ENCODE data around the gene PDZD8.

PDZD8 gene

GRCh38 chr10:117398029-117398428, 22.8 kb upstream of the PDZD8 start:
- H3K27ac ChIP-seq, result no peak overlapping the region

DNA sequence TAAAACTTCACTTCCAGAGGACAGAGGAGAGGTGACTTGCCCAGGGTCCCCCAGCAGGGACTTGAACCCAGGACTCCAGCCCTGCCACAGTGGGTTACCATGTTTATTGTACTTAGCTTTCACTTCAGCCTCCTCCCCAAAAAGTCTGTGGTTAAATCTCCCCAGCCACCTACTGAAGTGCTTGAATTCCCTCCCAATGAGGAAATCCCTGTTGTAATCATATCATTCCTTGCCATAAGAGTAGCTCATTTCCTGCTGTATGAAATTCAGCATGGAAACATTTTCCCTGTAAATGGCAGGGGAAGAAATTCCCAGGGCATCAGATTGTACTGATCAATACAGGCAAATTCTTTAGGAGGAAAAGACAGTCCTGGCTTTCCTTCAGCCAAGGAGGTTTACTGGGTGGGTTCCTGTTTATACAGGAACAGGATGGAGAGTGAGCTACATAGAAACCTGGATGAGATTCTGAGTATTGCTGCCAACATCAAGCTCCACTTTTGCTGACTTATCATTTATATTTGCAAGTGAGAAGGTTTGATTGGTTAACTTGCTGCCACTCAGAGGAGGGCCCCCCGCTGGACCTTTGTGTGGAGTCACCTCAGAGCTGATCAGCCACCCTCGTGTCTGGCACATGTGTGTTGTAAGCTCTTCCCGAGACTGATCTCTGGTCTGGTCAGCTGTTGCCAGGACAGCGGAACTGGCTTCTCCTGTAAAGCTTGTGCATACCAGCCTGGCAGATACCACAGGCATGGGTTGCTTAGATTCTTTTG, 16.4 kb upstream of the PDZD8 start:
- Histone ChIP-seq H3K4me3 (no peak overlapping the region), H3K27ac (no peak overlapping the region)

More at GRCh38 chr10:117398029-117398428, 22.8 kb upstream of the PDZD8 start:
- no peak overlapping the region for H3K4me3 ChIP-seq

DNA sequence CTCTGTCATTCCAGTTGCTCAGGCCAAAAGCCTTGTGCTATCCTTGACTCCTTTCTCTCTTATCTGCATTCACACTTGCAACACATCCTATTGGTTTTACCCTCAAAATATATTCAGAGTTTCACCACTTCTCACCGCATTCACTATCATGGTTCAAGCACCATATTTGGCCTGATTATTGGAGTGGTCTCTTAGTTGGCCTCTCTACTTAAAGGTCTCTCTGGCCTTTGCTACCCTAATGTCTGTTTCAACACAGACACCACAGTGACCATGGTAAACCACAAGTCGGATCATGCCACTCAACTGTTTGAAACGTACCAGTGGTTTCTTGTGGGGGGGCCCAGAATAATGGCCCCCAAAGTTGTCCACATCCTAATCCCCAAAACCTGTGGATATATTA, 15.2 kb upstream of the PDZD8 start:
- H3K27ac ChIP-seq, result no peak overlapping the region
- H3K4me3 ChIP-seq, result no peak overlapping the region

DNA sequence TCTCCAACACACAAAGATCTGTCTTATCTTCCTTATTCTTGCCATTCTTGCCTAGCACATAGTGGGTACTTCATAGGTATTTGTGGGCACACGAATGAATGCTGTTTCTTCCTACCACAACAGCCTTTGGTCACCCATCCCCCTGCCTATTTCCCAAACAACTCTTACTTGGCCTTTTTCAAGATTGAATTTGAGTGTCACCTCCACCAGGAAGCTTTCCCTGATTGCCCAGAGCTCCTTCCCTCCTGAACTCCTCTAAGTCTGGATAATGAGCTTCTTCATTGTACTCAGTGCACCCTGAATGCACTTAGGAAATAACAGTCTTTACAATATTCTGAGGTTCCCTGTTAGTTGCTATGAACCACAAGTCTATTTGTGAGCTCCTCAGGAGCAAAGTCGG, 11.6 kb upstream of the PDZD8 start:
- no peak overlapping the region for H3K27ac ChIP-seq
- H3K4me3 ChIP-seq, result no peak overlapping the region

GRCh38 chr10:117382861-117383260, 7.6 kb upstream of the PDZD8 start:
- H3K4me3 ChIP-seq, result no peak overlapping the region
- no peak overlapping the region for H3K27ac ChIP-seq

- Histone ChIP-seq H3K4me3 (peak overlapping the region; percentile 53 to 98 (median 89)), H3K27ac (peak overlapping the region; percentile 83 to 97 (median 92))
Observed at GRCh38 chr10:117374506-117375359, 507 bp downstream of the PDZD8 start.

DNA sequence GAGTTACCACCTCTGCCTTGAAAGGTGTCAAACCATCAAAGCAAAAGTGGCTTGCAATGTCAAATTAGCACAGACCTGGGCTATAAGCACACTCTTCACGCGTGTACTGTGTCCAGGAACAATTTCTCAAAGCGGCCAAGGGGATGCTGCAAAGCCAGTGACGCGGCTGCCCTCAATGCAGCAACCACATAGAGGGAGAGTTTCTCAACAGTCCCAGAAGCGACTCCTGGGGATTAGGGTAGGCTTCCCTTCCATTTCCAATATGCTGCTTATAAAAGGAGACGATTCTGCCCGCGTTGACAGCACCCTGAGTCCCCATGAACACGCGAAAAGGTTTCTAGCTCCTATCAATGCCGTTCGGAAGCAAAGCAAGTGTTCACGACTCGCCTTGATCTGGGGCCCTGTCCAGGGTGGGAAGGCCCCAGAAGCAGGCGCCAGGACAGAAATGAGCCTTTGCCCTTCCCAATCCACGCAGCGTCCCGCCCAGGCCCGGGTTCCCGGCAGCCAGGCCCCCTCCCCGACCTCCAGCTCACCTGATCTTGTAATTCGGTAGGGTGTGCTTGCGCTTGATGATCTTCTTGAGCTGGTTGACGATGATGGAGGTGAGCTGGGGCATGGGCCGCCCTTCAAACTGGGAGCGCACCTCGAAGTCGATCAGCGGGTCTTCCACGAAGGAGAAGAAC, 1.3 kb downstream of the PDZD8 start:
- peak overlapping the region; percentile 53 to 98 (median 89) for H3K4me3 ChIP-seq
- peak overlapping the region; percentile 16 to 97 (median 92) for H3K27ac ChIP-seq

DNA sequence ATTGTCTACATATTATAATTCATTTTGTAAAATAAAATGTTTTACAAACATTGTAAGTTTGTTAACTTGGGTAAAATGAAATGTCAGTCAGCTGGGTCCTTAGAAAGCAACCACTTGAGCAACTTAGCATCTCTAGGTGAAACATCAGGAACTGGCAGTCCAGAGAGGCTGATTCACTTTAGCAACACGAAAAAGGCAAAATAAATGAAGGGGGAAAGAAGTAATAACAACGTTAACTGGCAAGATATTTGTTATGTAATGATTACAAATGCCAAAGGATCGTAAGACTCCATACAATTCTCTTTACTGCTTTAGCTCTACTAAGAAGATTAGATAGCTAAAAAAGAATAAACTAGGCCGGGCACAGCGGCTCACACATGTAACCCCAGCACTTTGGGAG, 5.0 kb downstream of the PDZD8 start:
- Histone ChIP-seq H3K27ac (no peak overlapping the region), H3K4me3 (no peak overlapping the region)

DNA sequence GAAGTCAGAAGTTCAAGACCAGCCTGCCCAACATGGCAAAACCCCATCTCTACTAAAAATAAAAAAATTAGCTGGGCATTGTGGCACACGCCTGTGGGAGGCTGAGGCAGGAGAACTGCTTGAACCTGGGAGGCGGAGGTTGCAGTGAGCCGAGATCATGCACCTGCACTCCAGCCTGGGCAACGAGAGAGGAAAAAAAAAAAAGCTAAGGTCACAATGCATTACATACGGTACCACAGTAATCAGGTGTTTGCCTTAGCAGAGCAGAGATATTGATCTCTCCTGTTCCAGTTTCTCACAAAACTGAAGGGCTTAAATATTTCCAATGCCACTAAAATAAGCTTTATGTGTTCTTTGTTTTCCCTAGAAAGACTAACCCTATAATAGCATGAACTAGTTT, 7.5 kb downstream of the PDZD8 start:
- no peak overlapping the region for H3K4me3 ChIP-seq
- H3K27ac ChIP-seq, result no peak overlapping the region

GRCh38 chr10:117366741-117367140, 8.5 kb downstream of the PDZD8 start:
- Histone ChIP-seq H3K27ac (no peak overlapping the region), H3K4me3 (no peak overlapping the region)

DNA sequence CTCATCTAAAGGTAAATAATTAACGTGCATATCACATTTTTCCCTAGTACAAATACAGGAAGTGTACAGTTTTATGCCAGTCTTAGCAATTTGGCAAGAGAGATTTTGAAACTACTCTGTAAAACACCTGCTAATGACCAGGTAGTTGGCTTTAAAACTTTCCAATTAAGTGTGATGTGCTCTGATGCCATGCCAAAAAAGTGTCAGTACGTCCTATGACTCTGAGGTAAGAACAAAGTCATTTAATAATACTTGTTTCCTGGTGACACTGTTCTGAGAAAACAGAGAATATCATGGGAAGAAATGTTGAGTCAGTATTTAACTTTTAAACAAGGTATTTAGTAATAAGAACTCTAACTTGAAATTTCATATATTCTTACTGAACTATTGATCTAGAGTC, 9.6 kb downstream of the PDZD8 start:
- no peak overlapping the region for H3K27ac ChIP-seq
- no peak overlapping the region for H3K4me3 ChIP-seq

DNA sequence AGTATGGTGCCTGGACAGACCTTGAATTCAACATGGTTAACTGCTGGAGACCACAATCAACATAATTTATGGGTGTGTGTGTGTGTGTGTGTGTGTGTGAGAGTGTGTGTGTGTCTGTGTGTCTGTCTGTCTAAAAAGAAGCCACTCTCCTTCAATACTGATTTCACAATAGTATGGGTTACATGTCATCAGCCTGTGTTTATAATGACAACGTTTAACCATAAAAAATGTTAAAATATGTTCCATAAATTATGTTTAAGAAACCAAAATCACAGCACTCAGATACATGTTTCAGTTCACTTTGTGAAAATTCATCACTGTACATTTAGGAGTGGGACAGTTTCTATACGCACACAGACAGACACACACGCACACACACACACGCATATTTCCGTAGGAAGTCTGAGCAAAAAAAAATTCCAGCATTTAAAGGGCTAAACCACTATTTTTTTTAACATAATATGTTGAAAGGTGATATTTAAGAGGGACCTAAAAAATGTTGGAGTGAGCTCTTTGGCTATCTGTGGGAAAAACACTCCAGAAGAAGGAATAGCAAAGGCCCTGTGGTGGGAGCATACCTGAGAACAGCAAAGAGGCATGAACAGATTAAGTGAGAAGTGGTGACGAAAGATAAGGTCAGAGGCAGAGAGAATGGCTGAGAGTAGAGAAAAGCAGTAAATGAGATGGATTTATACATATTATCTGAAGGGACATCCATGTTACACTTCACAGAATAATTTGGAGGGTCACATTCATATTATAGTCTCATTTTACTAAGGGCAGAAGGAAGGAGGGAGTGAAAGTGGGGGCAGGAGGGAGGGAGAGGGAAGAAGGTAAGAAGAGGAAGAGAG, 10.9 kb downstream of the PDZD8 start:
- Histone ChIP-seq H3K27ac (no peak overlapping the region), H3K4me3 (no peak overlapping the region)

DNA sequence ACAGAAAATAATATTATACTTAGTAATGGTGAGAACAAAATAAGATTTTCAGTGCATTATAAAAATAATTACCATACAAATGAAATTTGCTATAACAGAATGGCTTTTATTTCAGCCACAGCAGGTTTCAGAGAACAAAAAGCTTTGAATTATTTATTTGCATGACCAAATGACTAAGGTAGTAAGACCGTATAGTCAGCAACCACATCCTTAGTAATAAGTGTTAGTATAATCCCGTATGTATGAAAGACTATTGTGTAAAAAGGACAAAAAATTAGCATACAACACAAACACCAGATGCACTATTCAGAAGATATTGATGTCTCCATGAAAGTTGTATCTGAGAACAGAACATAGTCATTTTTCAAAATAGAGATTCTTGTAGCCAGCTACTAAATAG, 12.2 kb downstream of the PDZD8 start:
- H3K27ac ChIP-seq, result no peak overlapping the region

DNA sequence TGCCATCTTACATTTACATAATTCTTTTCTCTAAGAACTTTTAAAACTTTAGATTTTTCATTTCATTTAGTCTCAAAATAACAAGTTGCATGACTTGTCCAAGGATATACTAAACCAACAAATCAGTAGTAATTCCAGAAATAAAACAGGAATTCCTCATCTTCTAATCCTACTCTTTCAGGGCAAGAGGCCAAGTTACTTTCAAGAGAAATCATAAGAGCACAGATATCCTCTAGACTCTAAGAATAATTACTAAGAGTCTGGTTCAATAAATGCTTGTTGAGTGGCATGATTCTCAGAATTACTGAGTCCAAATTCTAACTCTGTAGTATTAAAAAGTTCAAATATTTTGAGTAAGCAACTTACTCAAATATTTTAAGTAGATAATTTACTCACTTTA, 12.9 kb downstream of the PDZD8 start:
- Histone ChIP-seq H3K27ac (no peak overlapping the region), H3K4me3 (no peak overlapping the region)

More for the DNA sequence above, 12.2 kb downstream of the PDZD8 start:
- no peak overlapping the region for H3K4me3 ChIP-seq

DNA sequence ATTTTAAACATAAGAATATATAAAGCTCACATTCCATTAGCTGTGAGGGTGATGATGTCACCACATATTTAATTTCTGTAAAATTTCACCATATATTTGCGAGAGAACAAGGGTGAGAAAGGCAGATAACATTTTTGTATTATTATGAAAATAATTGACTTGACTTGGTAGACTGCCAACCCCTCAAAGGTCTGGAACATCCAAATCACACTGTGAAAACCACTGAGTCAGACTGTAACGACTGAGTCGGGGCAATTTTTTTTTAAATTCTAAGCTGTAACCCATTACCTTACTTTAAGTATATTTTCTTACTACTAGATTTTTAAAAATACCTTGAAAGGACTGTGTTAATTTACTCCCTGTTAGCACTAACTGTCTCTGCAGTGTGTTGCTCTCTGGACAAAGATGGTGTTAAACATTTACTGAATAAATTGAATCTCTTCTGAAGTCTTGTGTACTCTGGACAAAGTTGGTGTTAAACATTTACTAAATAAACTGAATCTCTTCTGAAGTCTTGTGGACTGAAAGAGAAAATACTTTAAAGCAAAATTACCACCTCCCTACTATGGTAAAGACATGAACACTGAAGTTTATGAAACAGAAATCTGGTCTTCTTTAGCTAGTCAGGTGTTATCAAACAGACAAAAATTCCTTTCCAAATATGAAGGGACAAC, 14.1 kb downstream of the PDZD8 start:
- H3K4me3 ChIP-seq, result no peak overlapping the region
- H3K27ac ChIP-seq, result no peak overlapping the region

- Histone ChIP-seq H3K27ac (no peak overlapping the region), H3K4me3 (no peak overlapping the region)
Observed at GRCh38 chr10:117360016-117360415, 15.2 kb downstream of the PDZD8 start.

DNA sequence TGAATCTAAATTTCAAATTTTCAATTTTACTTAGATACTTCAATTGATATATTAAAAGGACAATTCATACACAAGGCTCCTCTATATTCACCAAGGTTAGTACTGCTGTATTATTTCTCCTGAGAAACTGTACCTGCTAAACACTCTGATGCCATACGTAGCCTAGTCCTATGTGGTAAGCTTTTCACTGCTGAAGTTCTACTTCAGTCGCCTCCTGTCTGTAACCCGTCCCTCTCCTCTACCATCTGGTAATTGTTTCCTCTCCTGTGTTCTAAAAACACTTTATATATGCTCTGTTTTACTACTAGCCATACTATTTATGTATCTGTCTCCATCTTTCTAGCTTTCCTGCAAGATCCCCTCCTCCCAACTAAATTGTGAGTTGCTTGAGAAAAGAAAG, 20.2 kb downstream of the PDZD8 start:
- Histone ChIP-seq H3K4me3 (no peak overlapping the region), H3K27ac (no peak overlapping the region)

DNA sequence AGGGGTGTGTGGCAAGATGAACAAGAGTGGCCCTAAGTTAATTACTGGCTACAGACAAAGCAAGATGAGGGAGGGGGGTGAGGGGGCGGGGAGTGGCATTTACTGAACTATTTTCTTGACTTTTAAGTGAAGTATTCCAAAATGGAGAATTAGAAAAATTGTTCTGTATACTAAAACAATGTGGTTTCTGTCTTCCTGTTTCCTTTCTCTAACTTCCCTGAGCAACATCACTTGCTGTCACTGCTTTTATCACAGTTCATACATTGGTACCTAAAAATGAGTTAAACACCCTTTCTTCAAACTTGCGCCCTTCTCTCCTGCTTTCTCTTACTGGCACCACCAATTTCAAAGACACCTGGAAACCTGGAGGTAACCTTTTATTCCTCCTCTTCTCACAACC, 21.6 kb downstream of the PDZD8 start:
- Histone ChIP-seq H3K27ac (no peak overlapping the region), H3K4me3 (no peak overlapping the region)

- H3K4me3 ChIP-seq, result no peak overlapping the region
Observed at GRCh38 chr10:117352724-117353123, 22.5 kb downstream of the PDZD8 start.

More at GRCh38 chr10:117352724-117353123, 22.5 kb downstream of the PDZD8 start:
- H3K27ac ChIP-seq, result no peak overlapping the region

Measured in skin epidermis (tissue), 12 donors.